Activated CD4-positive, alpha-beta T cell treated with anti-CD3 and anti-CD28 coated beads for 36 hours (primary cell): ENCODE results near the gene EPB41L4A. TPM values are rescaled to one million over a fixed set of nuclear protein-coding genes. Genes with fewer than 3 reads are reported as not detected.

Source experiments
- ATAC-seq: fragments of 200-7000 bp; cut with Tn5 transposase; one replicate; pipeline ENCODE4 v1.10.0; 2021; ENCODE audit warnings: mild to moderate bottlenecking, moderate library complexity
- CTCF ChIA-PET: fragments of 350-600 bp; sonication (Branson Sonifier 250); formaldehyde crosslinking; loops from one replicate; lab custom pipeline; 2021; ENCODE audit warnings: antibody characterized with exemption; lab: Charles Lee
- POLR2A ChIA-PET: fragments of 350-600 bp; sonication (Branson Sonifier 250); formaldehyde crosslinking; loops from one replicate; lab custom pipeline; 2021; ENCODE audit warnings: antibody characterized with exemption, inconsistent platforms; lab: Charles Lee
- DNase-seq: peaks from one replicate; pipeline ENCODE4 v3.0.0-alpha.2; 2020
- H3K27ac Mint-ChIP-seq: one replicate; pipeline ENCODE4 v1.8.0; 2021; ENCODE audit warnings: mixed read lengths
- H3K27me3 Mint-ChIP-seq: one replicate; pipeline ENCODE4 v1.8.0; 2021; ENCODE audit warnings: mixed read lengths
- H3K36me3 Mint-ChIP-seq: one replicate; pipeline ENCODE4 v1.8.0; 2021; ENCODE audit warnings: low read depth, mixed read lengths
- H3K4me1 Mint-ChIP-seq: one replicate; pipeline ENCODE4 v1.8.0; 2021; ENCODE audit warnings: mixed read lengths
- H3K4me3 Mint-ChIP-seq: one replicate; pipeline ENCODE4 v1.8.0; 2021; ENCODE audit warnings: mild to moderate bottlenecking, moderate library complexity, mixed read lengths
- H3K9me3 Mint-ChIP-seq: one replicate; pipeline ENCODE4 v1.8.0; 2021; ENCODE audit warnings: low read depth, mixed read lengths
- intact Hi-C, 2 experiments: fragments of 100-400 bp; cut with DNase I in 1 of 2; cut with micrococcal nuclease in 1 of 2; formaldehyde crosslinking; loops; one replicate each; pipeline versions ENCODE4 v1.14.2 to v1.15.1; 2022 to 2024; cut with DNase I, micrococcal nuclease
- total RNA-seq, 2 experiments: library from RNA; stranded (reverse); gene quantifications; one replicate each; pipeline ENCODE4 v1.2.3, GENCODE V29; 2021

The EPB41L4A gene
- total RNA-seq, 2 experiments from 2014 or later, result 0.05 to 0.28 TPM

GRCh38 chr5:112331892-112332291 is 87.2 kb downstream of the EPB41L4A start:
- DNase-seq (no peak), ATAC-seq (no peak)
- CTCF ChIA-PET, result interaction anchor here (0.7 kb wide), 1 partner anchor 154 kb away, joined by 3 read pairs; no protein-coding TSS in a partner anchor
- H3K27me3 Mint-ChIP-seq, result peaks cover 7% of the 10 kb centered on the region
- no peak overlapping the region for H3K27ac Mint-ChIP-seq
- intact Hi-C loops, result no loop called here
- H3K36me3 Mint-ChIP-seq, result no peaks in the 10 kb centered on the region
- POLR2A ChIA-PET, result no interaction called here
- H3K4me3 Mint-ChIP-seq, result no peak overlapping the region
- H3K9me3 Mint-ChIP-seq, result no peaks in the 10 kb centered on the region
- peaks cover 4% of the 10 kb centered on the region for H3K4me1 Mint-ChIP-seq

DNA sequence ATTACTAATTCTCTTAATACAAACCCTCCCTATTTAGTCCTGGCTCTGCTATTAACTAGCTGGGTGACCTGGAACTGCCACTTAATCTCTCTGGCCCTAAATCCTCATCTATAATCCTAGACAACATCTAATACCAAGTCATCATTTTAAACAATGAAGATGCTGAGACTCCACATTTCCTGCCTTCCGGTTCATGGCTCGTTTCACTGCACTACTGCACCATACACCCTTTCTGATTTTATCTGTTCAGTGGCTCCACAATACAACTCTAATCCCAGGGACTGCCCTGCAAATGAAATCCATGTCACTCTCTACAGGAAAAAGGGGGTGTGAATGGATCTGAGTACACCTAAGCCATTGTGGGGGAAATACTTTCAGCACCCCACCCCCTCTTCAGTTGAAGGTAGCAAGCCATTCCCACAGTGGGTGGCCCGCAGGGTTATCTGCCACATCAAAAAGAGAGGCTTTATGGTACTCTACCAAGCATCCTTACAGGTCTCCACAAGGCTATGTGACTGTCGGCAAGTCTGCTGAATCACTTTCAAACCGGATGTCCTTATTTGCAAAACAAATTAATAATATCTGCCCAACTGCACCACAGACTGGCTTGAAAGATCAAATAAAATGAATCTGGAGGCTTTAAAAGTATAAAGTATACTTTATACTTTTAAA is 89.5 kb downstream of the EPB41L4A start:
- intact Hi-C loops, result no loop called here
- ChIA-PET POLR2A (no interaction called here), CTCF (no interaction called here)
- no peaks in the 10 kb centered on the region for H3K36me3 Mint-ChIP-seq
- no peaks in the 10 kb centered on the region for H3K9me3 Mint-ChIP-seq
- ATAC-seq, result peak; percentile 55
- H3K4me3 Mint-ChIP-seq, result no peak overlapping the region
- no peak overlapping the region for H3K27ac Mint-ChIP-seq
- peak; percentile 7 for DNase-seq
- peaks cover 8% of the 10 kb centered on the region for H3K27me3 Mint-ChIP-seq
- H3K4me1 Mint-ChIP-seq, result peaks cover 4% of the 10 kb centered on the region

DNA sequence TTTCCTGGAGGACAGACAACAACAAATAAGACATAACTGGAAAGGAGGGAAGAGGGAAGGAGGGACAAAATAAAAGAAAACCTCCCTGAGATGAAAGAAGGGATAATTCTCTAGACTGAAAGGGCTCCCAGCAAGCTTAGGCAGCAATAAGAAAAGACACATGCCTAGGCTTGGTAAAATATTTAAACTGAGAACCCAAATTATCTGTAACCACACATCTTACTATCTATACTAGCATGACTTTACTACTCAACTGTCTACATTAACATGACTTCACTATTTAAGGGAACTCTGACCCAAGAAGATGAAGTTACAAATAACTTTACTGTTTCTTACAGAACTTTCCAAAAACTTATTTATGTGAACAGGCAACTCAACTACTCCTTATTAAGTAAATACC is 95.9 kb downstream of the EPB41L4A start:
- no peaks in the 10 kb centered on the region for H3K36me3 Mint-ChIP-seq
- no peaks in the 10 kb centered on the region for H3K4me1 Mint-ChIP-seq
- no peak for DNase-seq
- ChIA-PET POLR2A (no interaction called here), CTCF (no interaction called here)
- peaks cover 24% of the 10 kb centered on the region for H3K27me3 Mint-ChIP-seq
- intact Hi-C loops, result no loop called here
- H3K4me3 Mint-ChIP-seq, result no peak overlapping the region
- no peaks in the 10 kb centered on the region for H3K9me3 Mint-ChIP-seq
- no peak overlapping the region for H3K27ac Mint-ChIP-seq
- ATAC-seq, result no peak

- no peak for DNase-seq
- CTCF ChIA-PET, result no interaction called here
- Mint-ChIP-seq H3K27me3 (peaks cover 21% of the 10 kb centered on the region), H3K36me3 (no peaks in the 10 kb centered on the region), H3K4me3 (no peak overlapping the region), H3K27ac (no peak overlapping the region), H3K4me1 (no peaks in the 10 kb centered on the region), H3K9me3 (no peaks in the 10 kb centered on the region)
- no peak for ATAC-seq
- POLR2A ChIA-PET, result no interaction called here
- intact Hi-C loops, result no loop called here
Observed at GRCh38 chr5:112320408-112320807, 98.7 kb downstream of the EPB41L4A start.

GRCh38 chr5:112318346-112318745 is 100.7 kb downstream of the EPB41L4A start:
- POLR2A ChIA-PET, result no interaction called here
- Mint-ChIP-seq H3K27ac (no peak overlapping the region), H3K9me3 (no peaks in the 10 kb centered on the region), H3K36me3 (no peaks in the 10 kb centered on the region), H3K27me3 (peaks cover 21% of the 10 kb centered on the region), H3K4me3 (no peak overlapping the region), H3K4me1 (no peaks in the 10 kb centered on the region)
- intact Hi-C loops, result no loop called here
- ATAC-seq (no peak), DNase-seq (no peak)
- CTCF ChIA-PET, result interaction anchor here (0.7 to 1.3 kb wide), 2 partner anchors 13 to 24 kb away, joined by 3 to 4 read pairs; no protein-coding TSS in a partner anchor

GRCh38 chr5:112317866-112318265 is 101.2 kb downstream of the EPB41L4A start:
- no peaks in the 10 kb centered on the region for H3K4me1 Mint-ChIP-seq
- ChIA-PET CTCF (interaction anchor here (1.3 to 1.9 kb wide), 3 partner anchors 8 to 23 kb away, joined by 3 to 6 read pairs (median 5); no protein-coding TSS in a partner anchor), POLR2A (no interaction called here)
- DNase-seq, result no peak
- H3K27ac Mint-ChIP-seq, result no peak overlapping the region
- H3K4me3 Mint-ChIP-seq, result no peak overlapping the region
- H3K27me3 Mint-ChIP-seq, result peaks cover 22% of the 10 kb centered on the region
- intact Hi-C loops, result no loop called here
- H3K9me3 Mint-ChIP-seq, result no peaks in the 10 kb centered on the region
- ATAC-seq, result no peak
- H3K36me3 Mint-ChIP-seq, result no peaks in the 10 kb centered on the region

GRCh38 chr5:112316731-112317130 is 102.3 kb downstream of the EPB41L4A start:
- no peaks in the 10 kb centered on the region for H3K9me3 Mint-ChIP-seq
- no peak overlapping the region for H3K27ac Mint-ChIP-seq
- no peak overlapping the region for H3K4me3 Mint-ChIP-seq
- intact Hi-C loops, result no loop called here
- no peaks in the 10 kb centered on the region for H3K4me1 Mint-ChIP-seq
- ChIA-PET CTCF (interaction anchor here (1.3 to 1.9 kb wide), 2 partner anchors 9 kb away, joined by 5 to 6 read pairs; no protein-coding TSS in a partner anchor), POLR2A (no interaction called here)
- H3K36me3 Mint-ChIP-seq, result no peaks in the 10 kb centered on the region
- no peak for ATAC-seq
- H3K27me3 Mint-ChIP-seq, result peaks cover 22% of the 10 kb centered on the region
- no peak for DNase-seq

DNA sequence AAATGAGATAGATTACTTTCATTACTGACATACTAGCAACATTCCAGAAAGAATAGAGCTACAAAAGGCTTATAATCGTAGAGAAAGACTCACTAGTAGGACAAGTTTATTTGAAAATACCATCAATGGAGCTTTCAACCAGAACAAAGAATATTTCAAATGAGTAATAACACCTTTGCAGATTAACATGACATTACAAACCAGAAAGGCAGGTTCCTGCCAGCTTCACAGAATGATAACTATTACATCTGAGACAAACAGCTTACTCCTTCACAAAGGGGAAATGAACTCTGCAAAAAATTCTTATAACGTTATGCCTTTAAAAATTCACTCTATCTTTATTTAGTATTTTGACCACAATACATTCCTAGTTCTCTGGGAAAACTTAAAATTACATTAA is 103.1 kb downstream of the EPB41L4A start:
- H3K36me3 Mint-ChIP-seq, result no peaks in the 10 kb centered on the region
- CTCF ChIA-PET, result interaction anchor here (1.9 kb wide), 1 partner anchor 10 kb away, joined by 6 read pairs; no protein-coding TSS in a partner anchor
- peaks cover 22% of the 10 kb centered on the region for H3K27me3 Mint-ChIP-seq
- intact Hi-C loops, result no loop called here
- DNase-seq, result no peak
- H3K4me1 Mint-ChIP-seq, result no peaks in the 10 kb centered on the region
- no peaks in the 10 kb centered on the region for H3K9me3 Mint-ChIP-seq
- POLR2A ChIA-PET, result no interaction called here
- ATAC-seq, result no peak
- H3K4me3 Mint-ChIP-seq, result no peak overlapping the region
- no peak overlapping the region for H3K27ac Mint-ChIP-seq

DNA sequence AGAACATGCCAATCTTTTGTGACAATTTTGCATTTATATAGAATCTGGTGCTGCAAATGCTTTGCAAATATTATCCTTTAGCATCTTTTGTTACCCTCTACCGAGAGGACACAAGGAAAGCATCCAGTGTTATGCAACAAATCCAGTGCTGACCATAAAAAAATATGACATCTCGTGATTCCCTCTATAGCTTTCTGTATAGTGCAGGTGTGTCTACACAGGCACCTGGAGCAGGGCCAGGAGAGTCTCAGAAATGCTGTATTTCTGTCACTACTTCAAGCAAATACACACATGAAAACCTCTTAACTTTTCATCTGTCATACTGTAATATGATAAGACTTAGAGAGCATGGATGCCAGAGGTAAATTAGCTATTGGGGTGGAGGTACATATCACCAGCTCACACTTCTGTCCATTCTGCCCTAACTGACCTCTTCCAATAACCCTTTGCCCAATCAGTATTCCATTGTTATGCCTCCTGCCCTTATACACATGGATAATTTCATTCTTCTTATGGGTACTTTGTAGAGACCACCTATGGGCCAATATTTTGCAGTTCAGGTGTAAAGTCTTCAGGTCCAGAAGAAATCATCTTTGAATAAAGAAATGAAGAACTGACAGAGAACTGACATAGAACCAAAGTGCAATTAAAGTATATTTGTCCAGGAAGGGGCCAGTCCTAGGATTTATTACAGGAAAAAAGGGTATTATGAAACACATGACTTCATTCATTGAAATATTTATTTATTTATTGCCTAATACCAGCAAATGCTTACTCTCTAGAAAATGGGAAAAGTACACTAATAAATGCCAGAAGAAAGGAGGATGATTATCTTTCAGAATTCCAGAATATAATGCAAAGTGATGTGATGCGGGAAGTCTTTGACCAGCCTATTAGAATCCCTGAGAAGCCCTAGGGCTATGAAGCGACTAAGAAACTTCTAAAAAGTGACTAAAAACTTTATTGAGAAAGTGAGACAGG is 106.5 kb downstream of the EPB41L4A start:
- Mint-ChIP-seq H3K4me1 (no peaks in the 10 kb centered on the region), H3K4me3 (no peak overlapping the region), H3K9me3 (no peaks in the 10 kb centered on the region), H3K27ac (no peak overlapping the region), H3K27me3 (peaks cover 7% of the 10 kb centered on the region), H3K36me3 (no peaks in the 10 kb centered on the region)
- no peak for DNase-seq
- ChIA-PET CTCF (interaction anchor here (0.6 kb wide), 2 partner anchors 104 to 1611 kb away, joined by 3 read pairs; no protein-coding TSS in a partner anchor), POLR2A (no interaction called here)
- intact Hi-C loops, result no loop called here
- ATAC-seq, result no peak

DNA sequence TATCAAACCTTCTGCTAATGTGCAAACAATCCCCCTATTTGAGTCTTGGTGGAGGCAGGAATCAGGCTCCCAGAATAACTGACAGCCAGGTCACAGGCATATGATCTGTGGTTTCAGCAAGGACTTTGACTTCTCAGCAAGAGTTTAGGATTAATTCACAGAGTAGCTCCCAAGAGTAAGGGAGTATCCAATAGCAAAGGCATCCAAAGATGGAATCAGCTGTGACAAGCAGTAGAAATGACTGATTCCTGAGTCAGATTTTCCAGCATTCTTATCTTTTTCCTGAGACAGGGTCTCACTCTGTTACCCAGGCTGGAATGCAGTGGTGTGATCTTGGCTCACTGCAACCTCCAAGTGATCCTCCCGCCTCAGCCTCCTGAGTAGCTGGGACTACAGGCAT is 108.3 kb downstream of the EPB41L4A start:
- no peaks in the 10 kb centered on the region for H3K36me3 Mint-ChIP-seq

GRCh38 chr5:112308608-112309007 is 110.5 kb downstream of the EPB41L4A start:
- POLR2A ChIA-PET, result no interaction called here
- Mint-ChIP-seq H3K9me3 (no peaks in the 10 kb centered on the region), H3K27me3 (peaks cover 16% of the 10 kb centered on the region), H3K27ac (no peak overlapping the region), H3K4me1 (no peaks in the 10 kb centered on the region), H3K4me3 (no peak overlapping the region), H3K36me3 (no peaks in the 10 kb centered on the region)
- DNase-seq, result no peak
- ATAC-seq, result no peak
- intact Hi-C loops, result no loop called here
- CTCF ChIA-PET, result no interaction called here

More for the DNA sequence above, 108.3 kb downstream of the EPB41L4A start:
- ATAC-seq (no peak), DNase-seq (no peak)
- ChIA-PET CTCF (no interaction called here), POLR2A (no interaction called here)
- Mint-ChIP-seq H3K4me3 (no peak overlapping the region), H3K9me3 (no peaks in the 10 kb centered on the region), H3K27ac (no peak overlapping the region), H3K4me1 (no peaks in the 10 kb centered on the region), H3K27me3 (peaks cover 13% of the 10 kb centered on the region)
- intact Hi-C loops, result no loop called here
